ENCODE data around the gene LAMTOR4.

LAMTOR4 gene

GRCh38 chr7:100155553-100156317 is 7.0 kb downstream of the LAMTOR4 start:
- H3K9ac ChIP-seq (ENCODE audit: low read length), result no peak overlapping the region
- H3K9me3 ChIP-seq (replicated peaks; ENCODE audit: insufficient read depth, low read length), result no peaks in the 10 kb centered on the region
- no peak for TF ChIP-seq CTCF (IDR thresholded peaks at IDR 0.05; ENCODE audit: low read length)
- TF ChIP-seq EZH2phosphoT487 (IDR thresholded peaks at IDR 0.05; ENCODE audit: low read length), result no peak
- TF ChIP-seq EZH2 (optimal IDR thresholded peaks at IDR 0.05; ENCODE audit: low read depth, low read length), result no peak
- peaks cover 3% of the 10 kb centered on the region for H3F3A ChIP-seq (ENCODE audit: insufficient read depth, low read length)
- no peak overlapping the region for H2AFZ ChIP-seq (ENCODE audit: low read length)
- DNase-seq, result no peak
- H4K20me1 ChIP-seq (ENCODE audit: insufficient read depth, low read length), result no peaks in the 10 kb centered on the region
- no peaks in the 10 kb centered on the region for H3K9me2 ChIP-seq (replicated peaks; ENCODE audit: insufficient read depth, low read length)
- H3K4me2 ChIP-seq (ENCODE audit: low read depth, low read length), result no peak overlapping the region
- H3K36me3 ChIP-seq (replicated peaks; ENCODE audit: insufficient read depth, low read length), result no peaks in the 10 kb centered on the region
- peaks cover 6% of the 10 kb centered on the region for H3K27me3 ChIP-seq (replicated peaks; ENCODE audit: insufficient read depth, low read length)
- no peak overlapping the region for H3K4me3 ChIP-seq (ENCODE audit: low read length)
- no peak overlapping the region for H3K27ac ChIP-seq (ENCODE audit: low read length)
- H3K4me1 ChIP-seq (ENCODE audit: low read length), result peaks cover 8% of the 10 kb centered on the region; the same call in 1 of the 2 replicates
- peaks cover 27% of the 10 kb centered on the region for H3K79me2 ChIP-seq (ENCODE audit: low read length)

- no peak for DNase-seq
Measured at GRCh38 chr7:100156331-100157068, 7.8 kb downstream of the LAMTOR4 start.

GRCh38 chr7:100157069-100157333 is 8.3 kb downstream of the LAMTOR4 start:
- Histone ChIP-seq H3F3A (ENCODE audit: insufficient read depth, low read length) (peaks cover 3% of the 10 kb centered on the region), H3K4me3 (ENCODE audit: low read length) (no peak overlapping the region), H3K9me3 (replicated peaks; ENCODE audit: insufficient read depth, low read length) (no peaks in the 10 kb centered on the region), H3K4me2 (ENCODE audit: low read depth, low read length) (peak overlapping the region; percentile 70; the same call in 1 of the 2 replicates), H3K9me2 (replicated peaks; ENCODE audit: insufficient read depth, low read length) (no peaks in the 10 kb centered on the region), H3K36me3 (replicated peaks; ENCODE audit: insufficient read depth, low read length) (no peaks in the 10 kb centered on the region), H2AFZ (ENCODE audit: low read length) (no peak overlapping the region), H4K20me1 (ENCODE audit: insufficient read depth, low read length) (no peaks in the 10 kb centered on the region), H3K4me1 (ENCODE audit: low read length) (peaks cover 8% of the 10 kb centered on the region; the same call in 1 of the 2 replicates), H3K27ac (ENCODE audit: low read length) (no peak overlapping the region), H3K27me3 (replicated peaks; ENCODE audit: insufficient read depth, low read length) (peaks cover 10% of the 10 kb centered on the region), H3K9ac (ENCODE audit: low read length) (no peak overlapping the region), H3K79me2 (ENCODE audit: low read length) (peaks cover 27% of the 10 kb centered on the region)
- TF ChIP-seq CTCF (IDR thresholded peaks at IDR 0.05; ENCODE audit: low read length), result no peak
- TF ChIP-seq EZH2 (optimal IDR thresholded peaks at IDR 0.05; ENCODE audit: low read depth, low read length), result no peak
- no peak for TF ChIP-seq EZH2phosphoT487 (IDR thresholded peaks at IDR 0.05; ENCODE audit: low read length)
- DNase-seq, result no peak

More at GRCh38 chr7:100156331-100157068, 7.8 kb downstream of the LAMTOR4 start:
- peaks cover 8% of the 10 kb centered on the region; the same call in 1 of the 2 replicates for H3K4me1 ChIP-seq (ENCODE audit: low read length)
- H2AFZ ChIP-seq (ENCODE audit: low read length), result no peak overlapping the region
- TF ChIP-seq EZH2phosphoT487 (IDR thresholded peaks at IDR 0.05; ENCODE audit: low read length) (no peak), EZH2 (optimal IDR thresholded peaks at IDR 0.05; ENCODE audit: low read depth, low read length) (no peak), CTCF (IDR thresholded peaks at IDR 0.05; ENCODE audit: low read length) (no peak)
- H3K36me3 ChIP-seq (replicated peaks; ENCODE audit: insufficient read depth, low read length), result no peaks in the 10 kb centered on the region
- H4K20me1 ChIP-seq (ENCODE audit: insufficient read depth, low read length), result no peaks in the 10 kb centered on the region
- peaks cover 27% of the 10 kb centered on the region for H3K79me2 ChIP-seq (ENCODE audit: low read length)
- H3K9ac ChIP-seq (ENCODE audit: low read length), result no peak overlapping the region
- no peak overlapping the region for H3K4me2 ChIP-seq (ENCODE audit: low read depth, low read length)
- H3K27me3 ChIP-seq (replicated peaks; ENCODE audit: insufficient read depth, low read length), result peaks cover 10% of the 10 kb centered on the region
- no peaks in the 10 kb centered on the region for H3K9me2 ChIP-seq (replicated peaks; ENCODE audit: insufficient read depth, low read length)
- H3K4me3 ChIP-seq (ENCODE audit: low read length), result no peak overlapping the region
- no peaks in the 10 kb centered on the region for H3K9me3 ChIP-seq (replicated peaks; ENCODE audit: insufficient read depth, low read length)
- H3F3A ChIP-seq (ENCODE audit: insufficient read depth, low read length), result peaks cover 3% of the 10 kb centered on the region
- H3K27ac ChIP-seq (ENCODE audit: low read length), result no peak overlapping the region

Measured in MM.1S (cell line).